Thyroid gland (tissue), 4 donors: ENCODE results near the gene B3GALT2. TPM values are rescaled to one million over a fixed set of nuclear protein-coding genes. Genes with fewer than 3 reads are reported as not detected.
A peak's percentile ranks its signal among the peaks of the same experiment; 100 is the strongest.
"Not testable (repeated sequence)": the region's sequence is repeated elsewhere in the genome, so short reads cannot be mapped to it uniquely, and the experiment has no call there.

Experiments
- DNase-seq, 2 donors: peaks; one replicate each; pipeline ENCODE4 v3.0.0-alpha.2; 2019
- H3K27ac ChIP-seq, 3 donors: fragments of 200-600 bp; sonication (generic); 1 replicate in 2 of 3; 2 replicates in 1 of 3; pipeline ENCODE4 v1.5.1; 2016 to 2019; ENCODE audit warnings: mild to moderate bottlenecking in 1 of 3, moderate library complexity in 1 of 3
- H3K27me3 ChIP-seq: fragments of 200-600 bp; sonication (generic); one replicate; pipeline ENCODE4 v1.5.1; 2019
- H3K36me3 ChIP-seq, 2 donors: fragments of 200-600 bp; sonication (generic); one replicate each; pipeline ENCODE4 v1.5.1; 2016 to 2019
- H3K4me1 ChIP-seq, 2 donors: fragments of 200-600 bp; sonication (generic); one replicate each; pipeline ENCODE4 v1.5.1; 2017 to 2019
- H3K4me3 ChIP-seq, 3 donors: fragments of 200-600 bp; sonication (generic); replicated peaks in 1 of 3; 1 replicate in 2 of 3; 2 replicates in 1 of 3; pipeline ENCODE4 v1.5.1; 2016; ENCODE audit warnings: mild to moderate bottlenecking in 1 of 3
- H3K9me3 ChIP-seq: fragments of 200-600 bp; sonication (generic); one replicate; pipeline ENCODE4 v1.5.1; 2017
- CTCF ChIP-seq, 6 experiments: fragments of 200-600 bp in 3 of 6; fragments of 450-650 bp in 3 of 6; sonication (generic) in 3 of 6; IDR thresholded peaks; one replicate each; pipeline ENCODE4 v1.5.1; 2016 to 2019; ENCODE audit warnings: antibody characterized with exemption in 6 of 6, mild to moderate bottlenecking in 2 of 6, inconsistent platforms in 1 of 6, moderate library complexity in 1 of 6
- POLR2A ChIP-seq, 2 donors: fragments of 450-650 bp; IDR thresholded peaks; one replicate each; pipeline ENCODE4 v1.6.1; 2017; ENCODE audit warnings: antibody characterized with exemption in 2 of 2, mild to moderate bottlenecking in 2 of 2, moderate library complexity in 1 of 2
- WGBS, 2 donors: methylation state at CpG; one replicate each; pipeline ENCODE4 v1.1.5; 2017; 5-methylcytosine and 5-hydroxymethylcytosine counted together
- intact Hi-C: fragments of 100-400 bp; cut with DNase I; formaldehyde crosslinking; loops from one replicate; pipeline ENCODE4 v1.15.1; 2023
- total RNA-seq, 4 donors: library from RNA; depleted of rRNA; stranded (reverse); fragments of >200 nt; gene quantifications; one replicate each; pipeline ENCODE4 v1.2.3, GENCODE V29; 2016

B3GALT2 gene
- 1 to 10 TPM in 3 of 4 donors, under 1 TPM in 1; 0.67 to 1.7 (median 1.6) TPM for total RNA-seq

GRCh38 chr1:193185901-193186731 lies at the start of gene B3GALT2:
Gene B3GALT2 (minus strand): TSS chr1:193186613. CDS start chr1:193181562, 5,051 bp downstream.
- Histone ChIP-seq H3K36me3 (no peaks in the 10 kb centered on the region), H3K9me3 (no peaks in the 10 kb centered on the region), H3K27ac (peak within 1 kb of the TSS; percentile 31 to 40 (median 37)), H3K4me1 (peaks cover 37 to 71% of the 10 kb centered on the region in 2 donors), H3K27me3 (no peaks in the 10 kb centered on the region), H3K4me3 (no peak within 1 kb of the TSS)
- WGBS, 2 donors, result 50 to 62% methylated on average over 13 of the region's 13 CpGs
- DNase-seq, result peak in 1 of 2 donors; percentile 35
- TF ChIP-seq CTCF (IDR thresholded peaks at IDR 0.05), result no peak
- TF ChIP-seq POLR2A (IDR thresholded peaks at IDR 0.05), result peak in 1 of 2 donors; percentile 37
- intact Hi-C loops, result no loop called here

- WGBS, 2 donors, result 63 to 81% methylated on average over 1 of the region's 1 CpG
- H3K4me1 ChIP-seq, result no peaks in the 10 kb centered on the region
- no peak overlapping the region for H3K4me3 ChIP-seq
- no peaks in the 10 kb centered on the region for H3K27me3 ChIP-seq
- TF ChIP-seq CTCF (IDR thresholded peaks at IDR 0.05), result no peak
- no peak for TF ChIP-seq POLR2A (IDR thresholded peaks at IDR 0.05)
- intact Hi-C loops, result no loop called here
- no peaks in the 10 kb centered on the region for H3K9me3 ChIP-seq
- no peak overlapping the region for H3K27ac ChIP-seq
- H3K36me3 ChIP-seq, result peaks cover 3% of the 10 kb centered on the region in 2 donors
- no peak for DNase-seq
Measured at GRCh38 chr1:193234530-193234929, 48.1 kb upstream of the B3GALT2 start.

GRCh38 chr1:193231146-193231545 lies 44.7 kb upstream of the B3GALT2 start:
- DNase-seq, intact Hi-C loops, H3K4me1 ChIP-seq, H3K36me3 ChIP-seq, H3K27ac ChIP-seq, H3K4me3 ChIP-seq, H3K9me3 ChIP-seq, H3K27me3 ChIP-seq: not testable (repeated sequence)

- no peaks in the 10 kb centered on the region for H3K27me3 ChIP-seq
- H3K4me3 ChIP-seq, result no peak overlapping the region
- no peak for TF ChIP-seq CTCF (IDR thresholded peaks at IDR 0.05)
- TF ChIP-seq POLR2A (IDR thresholded peaks at IDR 0.05), result no peak
- DNase-seq, result no peak
- H3K36me3 ChIP-seq, result peaks cover 0 to 3% of the 10 kb centered on the region in 2 donors
- H3K9me3 ChIP-seq, result no peaks in the 10 kb centered on the region
- no peaks in the 10 kb centered on the region for H3K4me1 ChIP-seq
- no peak overlapping the region for H3K27ac ChIP-seq
- WGBS, 2 donors, result 91 to 92% methylated on average over 3 of the region's 3 CpGs
- intact Hi-C loops, result no loop called here
Measured at GRCh38 chr1:193229136-193229535, 42.7 kb upstream of the B3GALT2 start.

- Histone ChIP-seq H3K4me1 (no peaks in the 10 kb centered on the region), H3K36me3 (no peaks in the 10 kb centered on the region), H3K27me3 (no peaks in the 10 kb centered on the region), H3K9me3 (no peaks in the 10 kb centered on the region), H3K27ac (no peak overlapping the region), H3K4me3 (no peak overlapping the region)
- intact Hi-C loops, result no loop called here
- DNase-seq, result no peak
- TF ChIP-seq CTCF (IDR thresholded peaks at IDR 0.05) (no peak), POLR2A (IDR thresholded peaks at IDR 0.05) (no peak)
- 81 to 82% methylated on average over 8 of the region's 8 CpGs for WGBS, 2 donors
Measured at GRCh38 chr1:193222056-193222615, 35.7 kb upstream of the B3GALT2 start.
